Keratinocyte (primary cell): ENCODE measurements around the gene PRR29. TPM values are rescaled to one million over a fixed set of nuclear protein-coding genes. Genes with fewer than 3 reads are reported as not detected.

Experiments
- DNase-seq: peaks from one replicate; pipeline ENCODE4 v3.0.0-alpha.2; 2011; ENCODE audit warnings: low read depth, missing footprints, low spot score
- FAIRE-seq: peaks from 2 replicates; lab custom pipeline; 2011; peaks lifted over from hg19 to GRCh38; lab: Jason Lieb, UNC
- H2AFZ ChIP-seq: 2 replicates; pipeline ENCODE4 v1.6.0; 2012; ENCODE audit warnings: low read length, control low read depth, inconsistent platforms; ENCODE audit not compliant: control insufficient read depth
- H3K27ac ChIP-seq: 2 replicates; pipeline ENCODE4 v1.5.1; 2011; ENCODE audit warnings: low read length; ENCODE audit not compliant: control insufficient read depth, insufficient read depth
- H3K27me3 ChIP-seq: 3 replicates; pipeline ENCODE4 v1.6.0; 2011; ENCODE audit warnings: low read length; ENCODE audit not compliant: control insufficient read depth, insufficient read depth; ENCODE audit errors: extremely low read depth
- H3K36me3 ChIP-seq, 2 experiments: 2 replicates in 1 of 2; 3 replicates in 1 of 2; pipeline ENCODE4 v1.5.1; 2011; ENCODE audit warnings: low read length in 2 of 2, mild to moderate bottlenecking in 1 of 2; ENCODE audit not compliant: control insufficient read depth in 2 of 2, insufficient read depth in 2 of 2; ENCODE audit errors: extremely low read depth in 1 of 2
- H3K4me1 ChIP-seq: 3 replicates; pipeline ENCODE4 v1.5.1; 2011; ENCODE audit warnings: low read length; ENCODE audit not compliant: control insufficient read depth, insufficient read depth; ENCODE audit errors: extremely low read depth
- H3K4me2 ChIP-seq: 3 replicates; pipeline ENCODE4 v1.6.0; 2011; ENCODE audit warnings: low read depth, low read length; ENCODE audit not compliant: control insufficient read depth, insufficient read depth; ENCODE audit errors: extremely low read depth
- H3K4me3 ChIP-seq, 3 experiments: fragments of 200-600 bp in 1 of 3; sonication (generic) in 1 of 3; 2 replicates in 2 of 3; 3 replicates in 1 of 3; pipeline ENCODE4 v1.5.1; 2011 to 2016; ENCODE audit warnings: low read length in 3 of 3, mild to moderate bottlenecking in 3 of 3, control low read depth in 2 of 3, inconsistent platforms in 1 of 3, low read depth in 1 of 3, mixed read lengths in 1 of 3, mixed run types in 1 of 3, moderate library complexity in 1 of 3; ENCODE audit not compliant: control insufficient read depth in 2 of 3, insufficient read depth in 2 of 3; ENCODE audit errors: extremely low read depth in 1 of 3
- H3K79me2 ChIP-seq: 2 replicates; pipeline ENCODE4 v1.6.0; 2012; ENCODE audit warnings: low read length; ENCODE audit not compliant: control insufficient read depth, insufficient read depth
- H3K9ac ChIP-seq: 3 replicates; pipeline ENCODE4 v1.6.0; 2011; ENCODE audit warnings: low read length; ENCODE audit not compliant: control insufficient read depth, insufficient read depth; ENCODE audit errors: extremely low read depth
- H3K9me1 ChIP-seq: 3 replicates; pipeline ENCODE4 v1.6.0; 2011; ENCODE audit warnings: low read length; ENCODE audit not compliant: control insufficient read depth, insufficient read depth; ENCODE audit errors: extremely low read depth
- H3K9me3 ChIP-seq: 2 replicates; pipeline ENCODE4 v1.5.1; 2012; ENCODE audit warnings: low read depth, low read length; ENCODE audit not compliant: control insufficient read depth
- H4K20me1 ChIP-seq: 3 replicates; pipeline ENCODE4 v1.6.0; 2011; ENCODE audit warnings: low read length; ENCODE audit not compliant: control insufficient read depth, insufficient read depth; ENCODE audit errors: extremely low read depth
- CTCF ChIP-seq, 3 experiments: IDR thresholded peaks in 1 of 3; conservative IDR thresholded peaks in 1 of 3; optimal IDR thresholded peaks in 1 of 3; 2 replicates in 2 of 3; 3 replicates in 1 of 3; pipeline versions ENCODE3 to v1.5.1; 2011; ENCODE audit warnings: low read length in 3 of 3, mild to moderate bottlenecking in 3 of 3, moderate library complexity in 2 of 3, control low read depth in 1 of 3, inconsistent platforms in 1 of 3; ENCODE audit not compliant: insufficient read depth in 2 of 3; ENCODE audit errors: extremely low read depth in 1 of 3
- EZH2 ChIP-seq: IDR thresholded peaks from one replicate; pipeline ENCODE4 v1.6.1; 2012; ENCODE audit warnings: inconsistent platforms, mild to moderate bottlenecking, low read length, moderate library complexity
- dilution Hi-C: fragments of 300-500 bp; cut with MboI; formaldehyde crosslinking; loops from one replicate; pipeline ENCODE4 v1.7.0; 2020; ENCODE audit warnings: low sequenced_read_pairs; ENCODE audit not compliant: extremely low pct_ligation_motif_present
- polyA plus RNA-seq, 5 experiments: library from polyadenylated mRNA; depleted of rRNA in 3 of 5; stranded (reverse) in 3 of 5; stranded (forward) in 1 of 5; unstranded in 1 of 5; fragments of >200 nt; gene quantifications; 1 replicate in 1 of 5; 2 replicates in 3 of 5; 3 replicates in 1 of 5; pipeline versions ENCODE4 v1.2.1 to v1.2.3, GENCODE V29; 2011 to 2012; ENCODE audit warnings: missing spikeins in 2 of 5, low read depth in 1 of 5, low replicate concordance in 1 of 5

The PRR29 gene
- polyA plus RNA-seq, 1 donor (not counting 4 experiments of a cell fraction or from before 2014, with no cell fraction given), result 0.01 TPM

- no peaks in the 10 kb centered on the region for H3K36me3 ChIP-seq
- H3K4me3 ChIP-seq, result no peak overlapping the region
- peak in 1 of 3 experiments; percentile 14 for TF ChIP-seq CTCF (optimal IDR thresholded peaks at IDR 0.05 in 1 of 3, IDR thresholded peaks at IDR 0.05 in 1 of 3, conservative IDR thresholded peaks at IDR 0.05 in 1 of 3; ENCODE audit: extremely low read depth in 1 of 3, insufficient read depth in 2 of 3, low read length in 3 of 3)
- no peak for TF ChIP-seq EZH2
- no peak overlapping the region for H3K4me2 ChIP-seq
- dilution Hi-C loops, result no loop called here
- no peak overlapping the region for H3K9ac ChIP-seq
- no peak overlapping the region for H3K27ac ChIP-seq
- H2AFZ ChIP-seq, result no peak overlapping the region
- H3K27me3 ChIP-seq, result peaks cover 9% of the 10 kb centered on the region
- H4K20me1 ChIP-seq, result no peaks in the 10 kb centered on the region
- H3K79me2 ChIP-seq, result no peaks in the 10 kb centered on the region
- H3K4me1 ChIP-seq, result peaks cover 4% of the 10 kb centered on the region
- H3K9me1 ChIP-seq, result no peaks in the 10 kb centered on the region
- DNase-seq (peak; percentile 13), FAIRE-seq (peak; percentile 98)
- H3K9me3 ChIP-seq, result no peaks in the 10 kb centered on the region
These were observed 13.3 kb upstream of the PRR29 start for GRCh38 chr17:63984651-63985386.

- Histone ChIP-seq H3K79me2 (no peaks in the 10 kb centered on the region), H3K4me3 (no peak overlapping the region), H3K36me3 (no peaks in the 10 kb centered on the region), H4K20me1 (no peaks in the 10 kb centered on the region), H3K9me3 (no peaks in the 10 kb centered on the region), H2AFZ (no peak overlapping the region), H3K27me3 (peaks cover 12% of the 10 kb centered on the region), H3K9me1 (no peaks in the 10 kb centered on the region), H3K9ac (no peak overlapping the region), H3K4me2 (no peak overlapping the region), H3K27ac (no peak overlapping the region), H3K4me1 (peaks cover 4% of the 10 kb centered on the region)
- dilution Hi-C loops, result no loop called here
- DNase-seq (no peak), FAIRE-seq (no peak)
- TF ChIP-seq CTCF (optimal IDR thresholded peaks at IDR 0.05 in 1 of 3, IDR thresholded peaks at IDR 0.05 in 1 of 3, conservative IDR thresholded peaks at IDR 0.05 in 1 of 3; ENCODE audit: extremely low read depth in 1 of 3, insufficient read depth in 2 of 3, low read length in 3 of 3), result peak in 1 of 3 experiments; percentile 2
- no peak for TF ChIP-seq EZH2
These were observed 12.6 kb upstream of the PRR29 start for GRCh38 chr17:63985387-63986140.
